GM19455 (cell line): ENCODE measurements around the gene SH3RF2.
A peak's percentile ranks its signal among the peaks of the same experiment; 100 is the strongest.
"Not testable (repeated sequence)": the region's sequence is repeated elsewhere in the genome, so short reads cannot be mapped to it uniquely, and the experiment has no call there.

Source experiments
- ATAC-seq: cut with Tn5 transposase; IDR thresholded peaks from one replicate; pipeline ENCODE4 v1.9.1; 2021; ENCODE audit not compliant: unreplicated experiment

Gene SH3RF2

GRCh38 chr5:145976431-145977155 is 40.2 kb downstream of the SH3RF2 start:
- ATAC-seq = peak; percentile 71

GRCh38 chr5:145978171-145978570 is 41.8 kb downstream of the SH3RF2 start:
- ATAC-seq = no peak

GRCh38 chr5:145978708-145979107 is 42.3 kb downstream of the SH3RF2 start:
- no peak for ATAC-seq

GRCh38 chr5:145979270-145980223 is 43.2 kb downstream of the SH3RF2 start:
- no peak for ATAC-seq

- ATAC-seq = no peak
Observed at GRCh38 chr5:145980259-145980658, 43.9 kb downstream of the SH3RF2 start.

GRCh38 chr5:145980718-145981117 is 44.3 kb downstream of the SH3RF2 start:
- ATAC-seq = no peak

- ATAC-seq = no peak
Observed at GRCh38 chr5:145981589-145982571, 45.5 kb downstream of the SH3RF2 start.

GRCh38 chr5:145982572-145983318 is 46.4 kb downstream of the SH3RF2 start:
- no peak for ATAC-seq

- ATAC-seq = no peak
Observed at GRCh38 chr5:145983446-145983845, 47.1 kb downstream of the SH3RF2 start.

GRCh38 chr5:145984072-145984471 is 47.7 kb downstream of the SH3RF2 start:
- ATAC-seq = no peak

- no peak for ATAC-seq
Observed at GRCh38 chr5:145987856-145988255, 51.5 kb downstream of the SH3RF2 start.

- ATAC-seq = no peak
Observed at GRCh38 chr5:145988993-145989392, 52.6 kb downstream of the SH3RF2 start.

GRCh38 chr5:145989428-145989827 is 53.0 kb downstream of the SH3RF2 start:
- no peak for ATAC-seq

GRCh38 chr5:145990170-145990569 is 53.8 kb downstream of the SH3RF2 start:
- no peak for ATAC-seq

GRCh38 chr5:145991044-145991575 is 54.7 kb downstream of the SH3RF2 start:
- no peak for ATAC-seq

- ATAC-seq = not testable (repeated sequence)
Observed at GRCh38 chr5:145993538-145993937, 57.2 kb downstream of the SH3RF2 start.

GRCh38 chr5:145996135-145996534 is 59.8 kb downstream of the SH3RF2 start:
- no peak for ATAC-seq

GRCh38 chr5:145999208-145999607 is 62.8 kb downstream of the SH3RF2 start:
- no peak for ATAC-seq

- no peak for ATAC-seq
Observed at GRCh38 chr5:146000072-146000471, 63.7 kb downstream of the SH3RF2 start.
